Effector CD8-positive, alpha-beta T cell (primary cell): Measurements from ENCODE around the gene DRAM1.
"Not testable (repeated sequence)": the region's sequence is repeated elsewhere in the genome, so short reads cannot be mapped to it uniquely, and the experiment has no call there.

Experiments used
- DNase-seq: peaks from one replicate; lab custom pipeline; 2025; lab: John Stamatoyannopoulos, UW

DRAM1 gene

DNA sequence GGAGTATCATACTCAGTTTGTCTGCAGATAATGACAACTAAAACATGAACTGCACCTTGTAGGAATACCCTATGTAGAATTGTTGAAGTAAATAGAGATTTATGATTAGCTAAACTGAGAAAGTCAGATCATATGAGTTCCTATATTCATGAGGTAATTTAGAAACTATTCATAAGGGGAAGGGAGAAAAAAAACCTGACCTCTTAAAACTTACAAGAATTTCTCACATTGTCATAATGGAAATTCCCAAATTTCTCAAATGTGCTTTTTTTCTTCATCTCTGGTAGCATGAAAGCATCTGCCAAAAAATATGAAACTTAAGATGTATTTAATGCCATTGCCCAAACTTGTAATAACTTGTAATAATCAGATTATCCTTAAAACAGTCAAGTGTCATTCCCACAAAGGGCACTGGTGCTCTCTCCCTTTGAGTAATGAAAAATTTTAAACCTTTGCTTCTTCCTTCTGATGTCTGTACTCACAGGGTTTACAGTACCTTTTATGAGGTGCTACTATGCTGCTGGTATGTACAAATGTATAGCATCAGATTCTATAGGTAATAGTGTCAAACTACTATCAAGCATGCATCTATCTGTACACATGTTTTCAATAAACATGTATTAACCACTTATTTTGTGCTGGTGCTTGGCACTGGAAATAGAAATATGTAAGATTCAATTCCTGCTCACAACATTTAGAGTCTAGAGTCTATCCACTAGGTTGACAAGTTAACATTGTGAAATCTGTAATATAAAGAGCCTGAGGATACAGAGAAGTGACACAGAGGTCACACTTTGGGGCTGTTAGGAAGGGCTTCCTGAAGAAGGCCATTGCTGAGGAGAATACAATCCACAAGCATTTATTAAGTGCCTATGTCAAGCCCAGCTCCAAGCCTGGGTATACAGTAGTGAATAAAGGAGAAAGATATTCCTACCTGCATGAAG is 17.4 kb upstream of the DRAM1 start:
- no peak for DNase-seq

DNA sequence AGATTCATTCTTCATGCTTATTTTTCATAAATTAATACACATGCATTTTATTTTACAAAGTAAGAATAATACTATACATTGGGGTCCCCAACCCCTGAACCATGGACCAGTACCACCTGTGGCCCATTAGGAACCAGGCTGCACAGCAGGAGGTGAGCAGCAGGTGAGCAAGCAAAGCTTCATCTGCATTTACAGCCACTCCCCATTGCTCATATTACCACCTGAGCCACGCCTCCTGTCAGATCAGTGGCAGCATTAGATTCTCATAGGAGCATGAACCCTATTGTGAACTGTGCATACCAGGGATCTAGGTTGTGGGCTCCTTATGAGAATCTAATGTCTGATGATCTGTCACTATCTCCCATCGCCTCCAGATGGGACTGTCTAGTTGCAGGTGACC is 15.7 kb upstream of the DRAM1 start:
- DNase-seq = not testable (repeated sequence)

DNA sequence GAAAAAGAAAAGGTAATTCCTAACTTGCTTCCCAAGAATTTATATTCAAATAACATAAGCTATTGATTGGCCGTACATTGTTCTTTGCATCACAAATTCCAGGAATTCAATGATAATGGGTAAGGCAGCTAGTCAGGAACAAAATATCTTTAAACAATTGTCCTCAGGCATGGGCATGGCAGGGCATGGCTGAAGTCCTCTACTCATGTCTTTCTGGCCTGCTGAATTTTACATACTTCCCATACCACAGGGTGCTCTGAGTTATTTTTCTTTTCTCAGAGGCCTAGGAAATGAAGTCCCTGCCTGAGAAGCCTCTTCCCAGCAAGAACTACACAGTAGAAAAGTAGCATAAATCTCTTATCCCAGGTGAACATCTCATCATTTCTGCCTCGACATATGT is 15.1 kb upstream of the DRAM1 start:
- no peak for DNase-seq

DNA sequence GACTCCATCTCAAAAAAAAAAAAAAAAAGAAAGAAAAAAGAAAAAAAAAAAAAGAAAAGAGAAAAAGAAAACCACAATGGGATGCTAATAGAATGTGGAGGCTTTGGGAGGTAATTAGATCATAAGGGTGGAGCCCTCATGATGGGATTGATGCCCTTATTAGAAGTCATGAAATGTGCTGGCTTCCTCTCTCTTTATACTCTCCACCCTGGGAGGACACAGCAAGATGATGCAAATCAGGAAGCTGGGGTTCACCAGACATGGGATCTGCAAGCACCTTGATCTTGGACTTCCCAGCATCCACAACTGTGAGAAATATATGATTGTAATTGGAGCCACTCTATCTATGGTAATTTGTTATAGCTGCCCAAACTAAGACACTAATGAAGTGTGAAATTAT is 13.4 kb upstream of the DRAM1 start:
- DNase-seq = no peak

DNA sequence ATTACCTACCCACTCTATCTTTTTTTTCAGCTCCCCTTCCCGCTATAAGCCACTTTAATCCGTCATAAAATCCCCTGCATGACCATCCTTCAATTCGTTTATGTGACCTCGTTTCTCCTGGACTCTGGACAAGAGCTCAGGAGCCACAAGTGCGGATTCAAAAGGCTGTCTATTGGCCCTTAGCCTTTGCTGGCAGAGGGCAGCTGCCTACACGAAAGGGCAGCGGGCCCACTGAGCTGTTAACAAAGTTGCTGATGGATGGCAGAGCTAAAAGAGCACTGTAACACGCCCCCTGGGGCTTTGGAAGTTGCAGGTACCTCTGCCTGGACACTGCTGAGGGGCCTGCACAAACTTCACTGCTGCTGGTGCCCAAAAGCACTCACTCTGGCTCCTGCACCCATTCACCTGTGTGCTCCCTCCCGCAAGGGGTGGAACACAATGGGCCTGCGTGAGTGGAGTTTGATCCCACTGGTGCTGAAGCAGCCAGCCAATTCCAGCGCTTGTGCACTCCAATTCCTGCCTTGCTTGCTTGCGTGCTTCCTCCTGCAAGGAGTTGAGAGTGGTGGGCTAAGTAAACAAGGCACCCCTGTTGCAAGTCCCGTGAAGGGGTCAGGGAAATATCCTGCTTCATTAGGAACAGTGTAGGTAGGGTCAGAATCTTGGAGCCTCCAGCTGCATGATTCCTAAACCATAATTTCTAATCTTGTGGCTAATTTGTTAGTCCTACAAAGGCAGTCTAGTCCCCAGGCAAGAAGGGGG is 10.6 kb upstream of the DRAM1 start:
- no peak for DNase-seq

DNA sequence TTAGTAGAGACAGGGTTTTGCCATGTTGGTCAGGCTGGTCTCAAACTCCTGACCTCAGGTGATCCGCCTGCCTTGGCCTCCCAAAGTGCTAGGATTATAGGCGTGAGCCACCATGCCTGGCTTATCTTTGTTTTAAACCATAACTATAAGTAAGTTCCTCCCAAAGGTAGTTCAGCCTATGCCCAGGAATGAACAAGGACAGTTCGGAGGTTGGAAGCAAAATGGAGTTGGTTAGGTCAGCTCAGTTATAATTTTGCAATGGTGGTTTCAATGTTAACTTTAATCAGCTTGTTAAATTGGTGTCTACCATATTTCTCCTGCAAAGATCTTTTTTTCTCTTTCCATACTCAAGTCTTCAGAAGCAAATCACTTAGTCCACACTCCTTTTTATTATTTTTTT is 9.8 kb upstream of the DRAM1 start:
- DNase-seq = not testable (repeated sequence)

DNA sequence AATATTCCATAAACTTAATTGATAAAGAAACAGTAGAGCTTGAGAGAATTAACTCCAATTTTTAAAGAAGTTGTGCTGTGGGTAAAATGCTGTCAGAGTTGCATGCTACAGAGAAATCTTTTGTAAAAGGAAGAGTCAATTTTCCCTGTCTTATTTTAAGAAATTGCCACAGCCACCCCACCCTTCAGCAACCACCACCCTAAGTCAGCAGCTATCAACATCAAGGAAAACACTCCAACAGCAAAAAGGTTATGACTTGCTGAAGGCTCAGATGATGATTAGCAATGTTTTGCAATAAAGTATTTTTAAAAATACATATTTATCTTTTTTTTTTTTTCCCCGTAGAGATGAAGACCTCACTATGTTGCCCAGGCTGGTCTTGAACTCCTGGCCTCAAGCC is 6.5 kb upstream of the DRAM1 start:
- no peak for DNase-seq

DNA sequence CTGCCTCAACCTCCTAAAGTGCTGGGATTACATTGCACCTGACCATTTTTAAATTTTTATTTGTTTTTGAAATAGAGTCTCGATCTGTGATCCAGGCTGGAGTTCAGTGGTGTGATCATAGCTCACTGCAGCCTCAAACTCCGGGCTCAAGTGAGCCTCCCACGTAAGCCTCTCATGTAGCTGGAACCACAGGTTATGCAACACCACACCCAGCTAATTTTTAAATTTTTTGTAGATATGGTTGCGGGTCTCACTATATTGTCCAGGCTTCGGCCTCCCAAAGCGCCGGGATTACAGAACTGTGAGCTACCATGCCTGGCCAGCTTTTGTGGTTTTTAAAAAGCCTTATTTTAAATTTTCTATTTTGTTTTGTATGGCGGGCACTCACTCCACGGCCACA is 2.2 kb upstream of the DRAM1 start:
- DNase-seq = no peak

DNA sequence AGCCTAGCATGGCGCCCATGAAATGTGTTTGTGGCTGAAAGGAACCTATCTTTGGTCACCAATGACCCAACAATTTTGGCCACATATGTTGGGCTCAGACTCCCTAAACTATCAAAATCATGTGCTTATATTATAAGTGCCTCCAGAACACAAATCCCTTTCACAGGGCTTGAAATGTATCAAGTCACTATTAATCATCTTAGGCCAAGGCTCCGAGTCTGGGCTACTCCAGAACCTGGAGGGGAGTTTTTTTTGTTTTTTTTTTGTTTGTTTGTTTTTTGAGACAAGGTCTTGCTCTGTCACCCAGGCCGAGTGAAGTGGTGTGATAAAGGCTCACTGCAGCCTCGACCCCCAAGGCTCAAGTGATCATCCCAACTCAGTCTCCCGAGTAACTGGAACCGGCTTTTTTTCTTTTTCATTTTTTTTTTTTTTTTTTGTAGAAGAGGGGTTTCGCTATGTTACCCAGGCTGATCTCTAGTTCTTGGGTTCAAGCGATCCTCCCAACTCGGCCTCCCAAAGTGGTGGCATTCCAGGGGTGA is 989 bp upstream of the DRAM1 start:
- DNase-seq = no peak

DNA sequence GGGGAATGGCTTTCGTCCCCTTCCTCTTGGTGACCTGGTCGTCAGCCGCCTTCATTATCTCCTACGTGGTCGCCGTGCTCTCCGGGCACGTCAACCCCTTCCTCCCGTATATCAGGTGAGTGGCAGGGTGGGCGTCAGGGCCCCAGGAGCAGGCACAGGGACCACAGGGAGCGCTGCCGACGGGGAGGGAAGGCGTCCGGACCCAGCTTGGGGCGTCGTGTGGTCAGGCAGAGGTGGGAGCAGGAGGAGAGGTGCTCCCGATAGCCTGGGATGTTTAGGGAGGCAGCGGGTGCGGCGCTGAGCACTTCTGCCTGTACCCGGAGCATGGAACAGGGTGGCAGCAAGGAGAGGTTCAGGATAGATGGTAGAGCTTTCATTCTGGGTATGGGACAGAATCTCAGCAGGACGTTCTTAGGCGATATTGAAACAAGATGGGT is 444 bp downstream of the DRAM1 start:
- DNase-seq = no peak

DNA sequence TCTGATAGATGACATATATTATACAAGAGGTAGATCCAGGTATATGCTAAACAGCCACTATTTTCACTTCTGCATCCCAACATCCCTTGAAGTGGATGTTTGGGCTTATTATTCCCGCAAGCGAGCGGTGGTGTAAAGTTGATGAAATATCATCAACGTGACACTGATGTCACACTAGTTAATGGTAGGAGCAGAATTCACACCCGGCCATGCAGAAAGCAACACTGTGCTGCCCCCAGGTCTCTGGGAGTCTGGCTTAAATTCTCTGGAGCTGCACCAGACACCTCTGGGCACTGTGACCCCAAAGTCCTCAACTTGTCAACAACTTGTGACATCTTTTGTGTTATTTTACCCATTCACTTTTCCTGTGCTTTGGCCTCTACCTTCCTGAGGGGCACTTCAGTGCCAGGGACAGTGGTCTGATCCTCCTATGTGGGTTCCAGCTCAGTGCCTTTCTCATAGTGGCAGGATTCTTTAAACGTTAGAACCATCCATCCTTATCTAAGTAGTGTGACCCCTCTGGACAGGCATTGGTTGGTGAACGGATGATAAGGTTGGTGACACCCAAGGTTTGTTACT is 952 bp downstream of the DRAM1 start:
- DNase-seq = no peak

DNA sequence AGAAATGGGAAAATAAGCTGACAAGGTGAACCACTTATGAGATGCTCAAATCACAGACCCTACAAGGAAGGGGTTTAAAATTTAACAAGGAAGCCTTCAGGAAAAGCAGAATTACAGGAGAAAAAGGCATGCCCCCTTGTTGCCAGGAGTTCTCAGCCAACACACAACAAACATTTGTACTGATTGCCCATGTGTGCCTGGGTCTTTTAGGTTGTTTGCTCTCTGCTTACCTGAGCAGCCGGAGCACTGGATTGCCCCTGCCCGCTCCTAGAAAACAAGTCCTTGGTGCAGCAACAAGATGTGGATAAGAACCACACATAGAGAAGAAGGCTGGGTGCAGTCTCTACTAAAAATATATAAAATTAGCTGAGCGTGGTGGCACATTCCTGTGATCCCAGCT is 3.4 kb downstream of the DRAM1 start:
- DNase-seq = no peak

DNA sequence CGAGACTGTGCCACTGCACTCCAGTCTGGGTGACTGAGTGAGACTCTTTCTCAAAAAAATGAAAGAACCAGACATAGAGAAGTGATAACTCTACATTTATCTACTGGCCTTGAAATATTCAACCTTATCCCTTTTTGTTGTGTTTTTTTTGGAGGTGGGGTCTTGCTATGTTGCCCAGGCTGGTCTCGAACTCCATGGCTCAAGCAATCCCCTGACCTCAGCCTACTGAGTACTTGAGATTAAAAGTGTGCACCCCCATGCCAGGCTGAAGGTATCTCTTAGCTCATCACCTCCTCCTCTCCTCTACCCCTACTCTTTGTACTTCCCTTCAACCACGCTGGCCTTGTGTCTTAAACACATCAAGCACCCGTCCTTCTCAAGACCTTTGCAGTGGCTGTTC is 3.8 kb downstream of the DRAM1 start:
- no peak for DNase-seq

DNA sequence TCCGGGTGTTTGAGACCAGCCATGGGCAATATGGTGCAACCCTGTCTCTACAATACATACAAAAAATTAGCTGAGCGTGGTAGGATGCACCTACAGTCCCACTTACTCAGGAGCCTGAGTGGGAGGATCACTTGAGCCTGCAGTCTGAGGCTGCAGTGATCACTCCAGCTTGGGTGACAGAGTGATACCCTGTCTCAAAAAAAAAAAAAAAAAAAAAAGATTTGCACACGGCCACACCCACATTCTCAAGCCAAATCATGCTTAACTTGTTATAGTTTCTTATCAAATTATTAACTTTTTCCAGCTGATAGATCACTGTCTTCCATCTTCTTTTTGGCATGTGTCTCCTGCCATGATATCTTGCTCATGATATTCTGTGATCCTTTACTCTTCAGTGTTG is 6.8 kb downstream of the DRAM1 start:
- no peak for DNase-seq

DNA sequence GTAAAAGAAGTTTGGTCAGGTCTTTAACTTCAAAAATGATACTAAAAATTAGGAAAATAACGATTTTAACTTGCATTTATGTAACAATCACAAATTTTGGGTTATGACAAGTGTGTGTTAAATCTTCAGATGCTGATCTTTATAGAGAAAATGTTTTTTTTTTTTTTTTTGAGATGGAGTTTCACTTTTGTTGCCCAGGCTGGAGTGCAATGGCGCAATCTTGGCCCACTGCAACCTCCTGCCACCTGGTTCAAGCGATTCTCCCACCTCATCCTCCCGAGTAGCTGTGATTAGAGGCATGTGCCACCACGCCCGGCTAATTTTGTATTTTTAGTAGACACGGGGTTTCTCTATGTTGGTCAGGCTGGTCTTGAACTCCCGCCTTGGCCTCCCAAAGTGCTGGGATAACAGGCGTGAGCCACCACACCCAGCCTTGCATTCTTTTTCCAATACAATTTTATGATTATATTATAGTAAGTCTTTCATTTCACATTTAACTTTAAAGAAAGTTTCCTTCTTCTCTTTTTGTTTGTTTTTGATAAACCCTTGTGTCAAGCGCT is 7.5 kb downstream of the DRAM1 start:
- DNase-seq = not testable (repeated sequence)

DNA sequence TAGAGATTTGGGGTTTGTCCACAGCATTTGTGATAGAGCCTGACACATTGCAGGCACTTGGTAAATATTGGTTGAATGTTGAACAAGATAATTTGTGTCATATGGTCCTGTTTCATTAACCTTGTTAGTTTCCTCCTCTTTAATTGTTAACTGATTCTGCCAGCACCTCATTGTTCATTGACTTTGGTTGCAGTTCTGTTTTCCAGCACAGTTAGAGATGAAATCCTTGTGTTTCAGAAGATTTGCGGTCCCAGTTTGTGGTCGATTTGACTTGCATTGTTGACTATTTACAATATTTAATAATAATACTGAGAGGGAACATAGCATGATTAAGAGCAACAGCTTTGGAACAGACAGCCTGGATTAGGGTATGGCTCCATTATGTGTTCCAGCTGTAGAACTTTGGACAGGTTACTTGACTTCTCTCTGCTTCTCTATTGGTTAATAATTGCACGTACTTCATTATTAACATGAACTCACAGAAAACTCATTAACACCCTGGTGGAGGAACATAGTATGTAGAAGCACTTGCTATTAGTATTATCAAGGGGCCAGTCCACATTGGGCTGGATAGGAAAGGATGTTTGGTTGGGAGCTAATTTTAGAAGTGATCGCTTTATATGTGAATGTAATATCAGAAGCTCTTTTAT is 8.7 kb downstream of the DRAM1 start:
- DNase-seq = no peak

DNA sequence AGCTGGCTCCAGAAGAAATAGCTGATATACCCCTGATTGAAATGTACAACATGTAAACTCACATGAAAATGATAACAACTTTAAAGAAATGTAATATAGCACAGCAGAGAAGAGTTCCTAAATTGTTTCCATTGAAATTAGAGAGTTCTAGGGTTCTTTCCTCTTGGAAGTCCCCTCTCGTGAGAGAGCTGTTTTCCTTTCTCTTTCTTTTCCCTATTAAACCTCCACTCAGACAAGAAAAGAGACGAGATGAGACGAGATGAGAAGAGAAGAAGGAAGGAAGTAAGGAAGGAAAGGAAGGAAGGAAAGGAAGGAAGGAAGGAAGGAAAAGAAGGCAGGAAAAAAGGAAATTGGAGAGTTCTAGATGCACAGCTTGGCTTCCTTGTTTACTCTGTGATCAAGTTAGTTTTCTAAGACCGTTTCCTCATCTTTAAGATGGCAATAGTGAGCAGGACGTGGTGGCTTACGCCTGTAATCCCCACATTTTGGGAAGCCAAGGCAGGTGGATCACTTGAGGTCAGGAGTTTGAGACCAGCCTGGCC is 11.9 kb downstream of the DRAM1 start:
- no peak for DNase-seq

DNA sequence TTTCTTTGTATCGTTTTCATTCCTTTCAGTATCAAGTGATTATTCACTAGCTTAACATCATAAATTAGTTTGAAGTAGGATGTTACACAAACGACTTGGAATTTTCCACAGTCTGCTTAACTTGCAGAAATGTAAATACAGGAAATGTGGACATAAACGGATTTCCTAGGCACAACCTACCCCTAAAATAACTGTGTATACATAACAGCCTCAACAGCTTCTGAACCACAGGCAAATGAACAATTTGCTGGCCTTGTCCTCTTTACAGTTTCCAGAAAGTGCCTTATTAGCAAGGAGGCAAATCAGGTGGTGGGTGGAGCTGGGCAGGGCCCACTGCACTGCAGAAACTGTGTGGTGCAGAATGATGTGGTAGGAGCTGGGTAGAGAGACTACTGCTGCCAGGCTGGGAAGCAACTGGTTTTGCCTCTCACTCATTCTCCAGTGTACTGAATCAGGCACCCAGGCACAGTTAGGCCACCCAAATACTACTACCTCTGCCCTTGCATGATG is 14.1 kb downstream of the DRAM1 start:
- DNase-seq = no peak

DNA sequence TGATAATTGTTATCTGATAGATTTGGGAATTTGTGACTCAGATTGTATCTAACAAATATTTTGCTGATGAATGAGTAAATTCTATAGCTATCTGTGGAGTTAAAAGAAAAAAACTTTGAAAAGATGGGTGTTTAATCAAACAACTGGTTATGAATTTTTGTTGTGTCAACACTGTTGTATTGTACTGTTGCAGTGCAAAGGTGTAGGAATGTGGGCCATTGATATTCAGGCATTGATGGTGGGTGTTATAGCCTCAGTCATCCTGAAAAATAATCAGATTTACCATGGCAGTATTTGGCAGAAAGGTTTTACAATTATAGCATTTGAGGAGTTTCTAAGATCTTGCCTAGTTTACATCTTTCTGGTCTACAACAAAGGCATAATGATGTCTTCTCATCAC is 15.4 kb downstream of the DRAM1 start:
- DNase-seq = no peak

DNA sequence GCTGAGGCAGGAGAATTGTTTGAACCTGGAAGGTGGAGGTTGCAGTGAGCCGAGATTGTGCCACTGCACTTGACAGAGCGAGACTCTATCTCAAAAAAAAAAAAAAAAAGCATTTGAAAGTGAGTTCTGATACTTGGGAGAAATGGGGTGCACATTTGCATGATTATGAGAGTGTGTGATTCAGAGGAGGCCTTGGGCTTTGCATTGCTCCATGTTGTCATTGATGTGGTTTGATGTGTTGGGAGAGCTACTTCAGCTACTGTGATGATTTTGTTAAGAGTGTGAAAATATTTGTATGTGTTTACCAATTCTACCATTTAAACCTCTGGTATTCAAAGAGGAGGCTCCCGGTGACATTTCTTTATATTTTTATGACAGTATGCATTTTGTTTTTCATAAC is 24.4 kb downstream of the DRAM1 start:
- DNase-seq = no peak

DNA sequence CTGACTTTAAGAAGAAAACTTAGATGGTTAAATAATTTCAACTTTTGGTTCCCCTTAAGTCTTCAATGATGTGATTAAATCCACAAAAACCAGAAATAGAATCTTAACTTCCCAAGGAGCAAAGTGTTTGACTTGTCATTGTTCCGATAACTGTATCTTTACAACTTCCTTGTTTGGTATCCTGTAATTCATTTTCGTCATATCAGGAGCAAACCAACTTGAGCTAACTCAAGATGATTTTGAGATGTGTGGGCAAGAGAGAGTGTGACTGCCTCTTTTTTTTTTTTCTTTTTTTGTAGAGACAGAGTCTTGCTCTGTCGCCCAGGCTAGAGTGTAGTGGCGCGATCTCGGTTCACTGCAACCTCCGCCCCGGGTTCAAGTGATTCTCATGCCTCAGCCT is 25.3 kb downstream of the DRAM1 start:
- DNase-seq = no peak
